GM21723 (cell line): ENCODE measurements around the gene KRTAP10-6.
"Not testable (repeated sequence)": the region's sequence is repeated elsewhere in the genome, so short reads cannot be mapped to it uniquely, and the experiment has no call there.

Experiments
- ATAC-seq: cut with Tn5 transposase; IDR thresholded peaks from one replicate; pipeline ENCODE4 v1.9.1; 2021; ENCODE audit warnings: mild to moderate bottlenecking, moderate library complexity; ENCODE audit not compliant: unreplicated experiment

Gene KRTAP10-6

GRCh38 chr21:44618504-44618903 is 26.2 kb upstream of the KRTAP10-6 start:
- ATAC-seq, result no peak

- no peak for ATAC-seq
Measured at GRCh38 chr21:44617071-44617501, 24.8 kb upstream of the KRTAP10-6 start.

- no peak for ATAC-seq
Measured at GRCh38 chr21:44616591-44616926, 24.3 kb upstream of the KRTAP10-6 start.

GRCh38 chr21:44615911-44616590 is 23.7 kb upstream of the KRTAP10-6 start:
- no peak for ATAC-seq

- no peak for ATAC-seq
Measured at GRCh38 chr21:44615466-44615865, 23.2 kb upstream of the KRTAP10-6 start.

- ATAC-seq, result no peak
Measured at GRCh38 chr21:44614961-44615391, 22.7 kb upstream of the KRTAP10-6 start.

- ATAC-seq, result no peak
Measured at GRCh38 chr21:44614161-44614631, 21.9 kb upstream of the KRTAP10-6 start.

GRCh38 chr21:44613386-44614155 is 21.3 kb upstream of the KRTAP10-6 start:
- no peak for ATAC-seq

- ATAC-seq, result no peak
Measured at GRCh38 chr21:44612669-44613229, 20.4 kb upstream of the KRTAP10-6 start.

GRCh38 chr21:44612029-44612486 is 19.8 kb upstream of the KRTAP10-6 start, which contains the start of gene KRTAP10-8:
KRTAP10-8 (plus strand) TSS chr21:44612079; CDS start chr21:44612101, 22 bp downstream.
- ATAC-seq, result no peak

- ATAC-seq, result no peak
Measured at GRCh38 chr21:44611551-44611950, 19.2 kb upstream of the KRTAP10-6 start.

- not testable (repeated sequence) for ATAC-seq
Measured at GRCh38 chr21:44610157-44610843, 18.0 kb upstream of the KRTAP10-6 start.

GRCh38 chr21:44609193-44609592 is 16.9 kb upstream of the KRTAP10-6 start:
- no peak for ATAC-seq

- ATAC-seq, result no peak
Measured at GRCh38 chr21:44606495-44606894, 14.2 kb upstream of the KRTAP10-6 start.

GRCh38 chr21:44603911-44604310 is 11.6 kb upstream of the KRTAP10-6 start:
- ATAC-seq, result no peak

GRCh38 chr21:44603109-44603875 is 11.0 kb upstream of the KRTAP10-6 start:
- ATAC-seq, result no peak

- ATAC-seq, result no peak
Measured at GRCh38 chr21:44602463-44602850, 10.2 kb upstream of the KRTAP10-6 start.

- ATAC-seq, result no peak
Measured at GRCh38 chr21:44601596-44602462, 9.5 kb upstream of the KRTAP10-6 start.

- ATAC-seq, result not testable (repeated sequence)
Measured at GRCh38 chr21:44601091-44601490, 8.8 kb upstream of the KRTAP10-6 start.
